BE2C (cell line): ENCODE measurements around the gene B3GNT9.
A peak's percentile ranks its signal among the peaks of the same experiment; 100 is the strongest.

Experiments
- DNase-seq: peaks from one replicate; pipeline ENCODE4 v3.0.0-alpha.2; 2020
- H3K27me3 ChIP-seq: fragments of 250-450 bp; sonication (Bioruptor Pico); 2 replicates; pipeline ENCODE4 v1.5.1; 2020; ENCODE audit warnings: mild to moderate bottlenecking
- H3K36me3 ChIP-seq: fragments of 250-450 bp; sonication (Bioruptor Pico); 2 replicates; pipeline ENCODE4 v1.5.1; 2020; ENCODE audit warnings: mild to moderate bottlenecking
- H3K4me1 ChIP-seq: fragments of 250-450 bp; sonication (Bioruptor Pico); 2 replicates; pipeline ENCODE4 v1.5.1; 2020
- H3K4me3 ChIP-seq: 2 replicates; pipeline ENCODE4 v1.5.1; 2011; ENCODE audit warnings: low read depth, low read length
- H3K9me3 ChIP-seq: fragments of 250-450 bp; sonication (Bioruptor Pico); 2 replicates; pipeline ENCODE4 v1.5.1; 2020
- CTCF ChIP-seq: IDR thresholded peaks from 2 replicates; pipeline ENCODE4 v1.5.1; 2012; ENCODE audit warnings: mild to moderate bottlenecking, low read depth, low read length

B3GNT9 gene

GRCh38 chr16:67183627-67184452, 33.0 kb upstream of the B3GNT9 start, which contains the start of gene MATCAP1:
Gene MATCAP1, minus strand, starts transcription at chr16:67183963. Its CDS starts 3,353 bp downstream, at chr16:67180610.
- H3K4me1 ChIP-seq = peaks cover 3% of the 10 kb centered on the region; the same call in 1 of the 2 replicates
- H3K36me3 ChIP-seq = no peaks in the 10 kb centered on the region
- peak within 1 kb of the TSS; percentile 70 for H3K4me3 ChIP-seq
- TF ChIP-seq CTCF = no peak
- DNase-seq = peak; percentile 99
- no peaks in the 10 kb centered on the region for H3K27me3 ChIP-seq
- no peaks in the 10 kb centered on the region for H3K9me3 ChIP-seq

GRCh38 chr16:67183284-67183626, 32.5 kb upstream of the B3GNT9 start:
- peaks cover 3% of the 10 kb centered on the region; the same call in 1 of the 2 replicates for H3K4me1 ChIP-seq
- H3K36me3 ChIP-seq = no peaks in the 10 kb centered on the region
- TF ChIP-seq CTCF = no peak
- peak overlapping the region; percentile 70 for H3K4me3 ChIP-seq
- H3K9me3 ChIP-seq = no peaks in the 10 kb centered on the region
- H3K27me3 ChIP-seq = no peaks in the 10 kb centered on the region
- DNase-seq = no peak

GRCh38 chr16:67182288-67182687, 31.5 kb upstream of the B3GNT9 start:
- no peak for TF ChIP-seq CTCF
- Histone ChIP-seq H3K9me3 (no peaks in the 10 kb centered on the region), H3K27me3 (no peaks in the 10 kb centered on the region), H3K4me3 (no peak overlapping the region), H3K36me3 (no peaks in the 10 kb centered on the region), H3K4me1 (peaks cover 3% of the 10 kb centered on the region; the same call in 1 of the 2 replicates)
- no peak for DNase-seq

- H3K27me3 ChIP-seq = no peaks in the 10 kb centered on the region
- peaks cover 3% of the 10 kb centered on the region; the same call in 1 of the 2 replicates for H3K4me1 ChIP-seq
- no peaks in the 10 kb centered on the region for H3K9me3 ChIP-seq
- TF ChIP-seq CTCF = no peak
- no peak overlapping the region for H3K4me3 ChIP-seq
- H3K36me3 ChIP-seq = no peaks in the 10 kb centered on the region
- no peak for DNase-seq
These were observed 30.5 kb upstream of the B3GNT9 start for GRCh38 chr16:67181346-67181745.

GRCh38 chr16:67180166-67180565, 29.4 kb upstream of the B3GNT9 start:
- Histone ChIP-seq H3K4me1 (peaks cover 2% of the 10 kb centered on the region), H3K9me3 (no peaks in the 10 kb centered on the region), H3K4me3 (no peak overlapping the region), H3K27me3 (no peaks in the 10 kb centered on the region), H3K36me3 (no peaks in the 10 kb centered on the region)
- no peak for TF ChIP-seq CTCF
- no peak for DNase-seq

GRCh38 chr16:67179421-67180080, 28.8 kb upstream of the B3GNT9 start:
- no peaks in the 10 kb centered on the region for H3K9me3 ChIP-seq
- DNase-seq = no peak
- H3K4me3 ChIP-seq = no peak overlapping the region
- H3K36me3 ChIP-seq = no peaks in the 10 kb centered on the region
- H3K4me1 ChIP-seq = peaks cover 4% of the 10 kb centered on the region; the same call in 1 of the 2 replicates
- peak; percentile 35 for TF ChIP-seq CTCF
- H3K27me3 ChIP-seq = no peaks in the 10 kb centered on the region
